Islet precursor cell (in vitro differentiated cells): Measurements from ENCODE around the gene PHLPP1.

Experiments
- DNase-seq: peaks from one replicate; pipeline ENCODE4 v3.0.0-alpha.2; 2018

Gene PHLPP1

GRCh38 chr18:62744076-62744968 lies 29.0 kb downstream of the PHLPP1 start:
- DNase-seq = no peak

DNA sequence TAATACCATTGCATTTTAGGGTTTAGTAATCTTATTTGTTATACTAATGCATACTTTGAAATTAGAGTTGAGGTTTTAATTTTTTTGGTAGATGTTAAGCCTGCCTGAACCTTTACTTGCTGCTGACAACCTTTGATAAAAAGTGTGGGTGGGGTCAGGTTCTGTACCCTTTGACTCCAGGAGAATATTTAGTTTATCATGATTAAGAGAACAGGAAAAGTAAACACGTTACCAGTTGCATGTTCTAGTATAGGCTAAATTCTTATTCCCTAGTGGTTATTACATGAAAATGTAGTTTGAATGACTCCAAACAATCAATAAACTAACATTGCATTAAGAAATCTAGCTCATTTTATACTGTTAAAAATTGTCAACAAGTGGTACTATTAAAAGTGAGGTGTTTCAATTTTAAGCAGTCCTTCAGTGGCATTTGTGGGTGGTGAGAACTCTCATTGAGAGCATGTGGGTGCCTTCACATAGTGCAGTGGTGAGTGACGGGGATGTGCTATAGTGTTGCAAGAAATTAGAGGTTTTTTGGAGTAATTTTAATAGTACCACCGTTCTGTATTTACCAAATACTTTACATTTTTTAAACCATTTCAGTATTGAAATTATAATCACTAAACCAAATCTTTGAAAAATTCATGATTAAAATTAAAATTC lies 29.9 kb downstream of the PHLPP1 start:
- DNase-seq = no peak

- no peak for DNase-seq
Observed at GRCh38 chr18:62749389-62749788, 34.0 kb downstream of the PHLPP1 start.

GRCh38 chr18:62751341-62751821 lies 36.0 kb downstream of the PHLPP1 start:
- peak; percentile 94 for DNase-seq

- peak; percentile 72 for DNase-seq
Observed at GRCh38 chr18:62751977-62752376, 36.6 kb downstream of the PHLPP1 start.

GRCh38 chr18:62754026-62754425 lies 38.7 kb downstream of the PHLPP1 start:
- peak; percentile 67 for DNase-seq

DNA sequence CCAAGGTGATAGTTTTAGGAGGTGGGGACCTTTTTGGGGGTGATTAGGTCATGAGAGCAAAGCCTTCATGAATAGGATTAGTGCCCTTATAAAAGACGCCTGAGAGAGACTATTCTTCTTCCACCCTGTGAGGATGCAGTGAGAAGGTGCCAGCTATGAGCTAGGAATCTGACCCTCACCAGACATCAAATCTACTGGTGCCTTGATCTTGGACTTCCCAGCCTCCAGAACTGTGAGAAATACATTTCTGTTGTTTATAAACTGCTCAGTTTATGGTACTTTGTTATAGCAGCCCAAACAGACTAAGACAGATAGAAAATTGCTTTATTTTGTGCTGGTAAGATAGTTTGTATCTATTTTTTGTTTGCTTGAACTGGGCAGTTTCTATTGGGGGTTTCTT lies 40.1 kb downstream of the PHLPP1 start:
- no peak for DNase-seq

GRCh38 chr18:62755946-62756345 lies 40.6 kb downstream of the PHLPP1 start:
- DNase-seq = no peak

GRCh38 chr18:62757399-62758010 lies 42.2 kb downstream of the PHLPP1 start:
- DNase-seq = no peak

- no peak for DNase-seq
Observed at GRCh38 chr18:62758591-62758990, 43.2 kb downstream of the PHLPP1 start.

DNA sequence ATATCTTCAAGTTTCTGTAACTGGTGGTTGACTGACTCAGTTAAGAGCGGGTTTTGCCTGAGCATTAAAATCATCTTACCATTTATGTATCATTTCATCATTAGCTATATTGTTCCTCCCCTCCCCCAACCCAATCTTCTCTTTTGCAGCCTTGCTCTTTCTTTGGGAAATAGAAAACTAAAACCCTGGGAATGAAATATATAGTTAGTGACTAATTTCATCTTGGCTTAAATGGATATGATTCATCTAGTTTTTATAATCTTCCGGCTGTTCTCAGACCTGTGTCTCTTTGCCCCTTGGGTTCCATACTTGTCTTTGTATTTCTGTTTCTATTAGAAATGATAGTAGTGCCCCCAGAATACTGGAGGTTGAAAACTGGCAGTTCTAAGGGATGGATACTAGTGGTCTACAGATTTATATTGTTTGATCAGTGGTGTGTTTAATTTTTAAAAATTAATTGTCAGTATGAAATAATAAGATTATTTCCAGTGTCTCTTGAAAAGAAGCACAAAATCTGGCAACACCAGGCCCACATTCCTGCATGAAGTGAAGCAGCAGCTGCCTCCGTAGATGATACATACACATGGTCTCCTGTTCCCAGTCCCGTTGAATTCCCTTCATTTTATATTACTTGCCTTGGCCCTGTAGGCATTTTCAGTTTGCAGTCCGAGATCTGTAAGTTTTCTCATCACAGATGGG lies 44.5 kb downstream of the PHLPP1 start:
- peak; percentile 59 for DNase-seq

DNA sequence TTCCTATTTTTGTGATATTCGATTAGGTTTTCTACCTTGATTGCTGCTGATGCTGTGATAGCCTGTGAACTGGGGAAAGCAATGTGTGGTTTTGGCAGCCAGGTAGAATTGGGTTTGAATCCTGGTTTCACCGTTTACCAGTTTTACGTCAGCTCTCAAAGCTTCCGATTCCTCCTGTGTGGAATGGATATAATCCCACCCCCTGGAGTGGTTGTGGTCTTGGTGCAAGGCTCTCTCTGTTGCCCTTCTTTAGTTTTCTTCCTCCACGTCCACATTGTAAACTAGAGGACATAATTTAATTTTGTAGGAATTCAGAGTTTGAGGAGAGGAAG lies 45.0 kb downstream of the PHLPP1 start:
- no peak for DNase-seq

- DNase-seq = no peak
Observed at GRCh38 chr18:62763101-62763521, 47.8 kb downstream of the PHLPP1 start.

- DNase-seq = no peak
Observed at GRCh38 chr18:62766266-62766665, 50.9 kb downstream of the PHLPP1 start.

DNA sequence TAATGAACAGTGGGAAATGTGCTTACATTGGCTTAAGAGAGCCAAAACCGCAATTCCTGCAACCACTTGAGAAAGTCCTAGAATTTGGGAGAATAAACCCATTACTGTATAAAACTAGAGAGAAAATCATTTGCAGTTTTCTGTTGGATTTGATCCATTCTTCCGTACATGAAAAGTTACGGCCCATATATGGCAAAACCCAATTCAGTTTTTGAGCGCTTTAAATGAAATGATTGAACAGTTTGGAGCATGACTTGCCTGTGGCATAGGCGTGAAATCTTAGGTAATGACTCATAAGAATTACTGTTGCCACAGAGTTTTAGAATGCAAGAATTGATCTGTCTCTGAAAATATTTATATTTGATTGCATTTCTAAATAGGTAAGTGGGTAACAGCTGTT lies 52.0 kb downstream of the PHLPP1 start:
- DNase-seq = no peak

GRCh38 chr18:62767836-62768557 lies 52.7 kb downstream of the PHLPP1 start:
- no peak for DNase-seq

DNA sequence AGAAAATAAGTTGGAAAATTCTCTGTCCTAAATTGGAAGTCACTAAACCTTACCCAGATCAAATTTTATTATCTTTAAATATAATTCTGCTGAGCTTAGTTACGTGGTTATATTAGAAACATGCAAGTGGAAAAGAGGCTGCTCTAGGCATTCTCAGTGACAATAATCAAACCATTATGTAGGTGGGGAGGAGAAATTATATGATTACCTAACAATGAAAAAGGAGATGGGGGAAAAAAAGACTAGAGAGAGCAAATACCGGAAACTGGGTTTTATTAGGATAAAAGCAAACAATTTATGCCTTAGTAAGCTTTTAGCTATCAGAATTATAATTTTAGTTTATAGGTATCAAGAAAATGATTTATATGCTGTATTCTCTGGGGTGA lies 53.2 kb downstream of the PHLPP1 start:
- no peak for DNase-seq

DNA sequence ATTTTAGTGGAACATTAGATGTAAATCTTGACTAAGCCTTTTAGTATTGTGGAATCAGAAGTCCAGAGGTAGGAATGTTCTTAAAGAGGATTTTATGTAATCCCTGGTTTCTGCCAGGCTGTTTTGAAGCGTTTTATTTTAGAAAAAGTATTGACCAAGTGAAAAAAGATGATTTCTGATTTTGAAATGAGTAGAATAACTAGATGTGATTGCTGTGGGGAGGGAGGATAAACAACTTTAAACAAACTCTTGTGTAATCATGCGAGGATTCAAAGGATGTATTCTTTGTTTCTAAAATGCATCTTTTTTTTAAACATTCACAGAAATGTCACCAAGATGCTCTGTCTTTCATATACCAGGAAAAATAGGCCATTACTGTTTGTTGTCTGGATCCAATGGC lies 53.9 kb downstream of the PHLPP1 start:
- no peak for DNase-seq

DNA sequence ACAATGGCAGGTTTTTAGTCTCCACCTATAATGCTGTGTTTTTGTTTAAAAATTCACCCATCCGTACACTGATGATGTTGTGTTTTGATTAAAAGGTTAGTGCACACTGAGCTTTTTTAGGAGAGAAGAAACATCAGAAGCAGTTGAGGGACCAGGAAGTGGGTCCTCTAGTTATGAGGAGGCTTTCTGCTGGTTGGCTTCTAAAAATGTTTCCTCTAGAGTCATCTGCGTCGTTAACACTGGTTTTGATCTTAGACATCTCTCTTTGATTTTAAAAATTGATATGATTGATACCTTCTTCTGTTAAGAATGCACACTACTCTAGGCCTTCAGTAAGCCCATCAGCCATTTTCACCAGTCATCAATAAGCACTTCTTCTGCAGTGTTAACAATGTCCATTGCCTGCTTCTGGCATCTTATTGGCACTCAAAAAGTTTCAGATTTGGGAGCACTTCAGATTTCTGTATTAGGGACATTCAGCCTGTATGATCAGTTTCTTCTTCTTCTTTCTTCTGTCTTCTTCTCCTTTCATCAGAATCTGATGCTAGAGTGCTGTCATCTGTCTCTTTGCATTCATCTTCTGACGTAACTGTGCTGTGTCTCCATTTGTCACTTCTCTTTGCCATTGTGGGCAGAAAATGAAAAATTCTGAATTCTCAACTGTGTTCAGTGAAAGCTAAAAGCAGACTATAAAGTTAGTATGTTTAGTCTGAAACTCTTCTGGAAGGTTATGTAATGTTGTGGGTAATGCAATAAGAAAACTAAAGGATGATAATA lies 56.3 kb downstream of the PHLPP1 start:
- DNase-seq = no peak

DNA sequence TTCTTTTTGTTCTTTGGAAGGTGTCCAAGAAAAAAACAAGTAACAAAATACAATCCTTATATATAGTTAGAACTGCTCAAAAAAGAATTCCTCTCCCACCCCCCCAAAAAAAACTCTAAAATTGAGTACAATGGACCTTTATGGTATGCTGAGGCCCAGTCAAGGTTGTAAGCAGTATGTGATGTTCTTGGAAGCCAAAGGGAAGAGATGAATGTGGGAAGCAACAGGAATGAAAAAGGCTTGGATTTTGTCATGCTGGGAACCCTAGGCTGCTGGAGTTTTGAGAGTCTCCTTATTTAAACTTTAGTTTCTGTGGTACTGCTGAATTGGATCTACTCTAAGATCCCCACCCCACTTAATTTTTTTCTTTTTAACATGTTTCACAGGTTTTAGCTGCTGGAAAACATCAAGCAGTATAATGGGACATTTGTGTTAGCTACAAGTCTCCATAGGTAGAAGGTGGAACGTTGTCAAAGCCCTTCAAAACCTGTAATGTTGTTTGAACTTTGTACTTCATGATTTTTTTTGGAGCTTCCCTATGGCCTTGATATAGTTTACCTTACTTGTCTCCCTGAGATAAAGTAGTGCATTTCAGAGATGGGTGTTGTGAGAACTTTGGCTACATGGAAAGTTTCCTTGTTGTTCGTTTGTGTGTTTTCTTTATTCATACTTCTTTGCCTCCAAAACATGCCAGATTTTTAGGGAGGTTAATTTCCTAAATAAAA lies 57.7 kb downstream of the PHLPP1 start:
- DNase-seq = no peak

DNA sequence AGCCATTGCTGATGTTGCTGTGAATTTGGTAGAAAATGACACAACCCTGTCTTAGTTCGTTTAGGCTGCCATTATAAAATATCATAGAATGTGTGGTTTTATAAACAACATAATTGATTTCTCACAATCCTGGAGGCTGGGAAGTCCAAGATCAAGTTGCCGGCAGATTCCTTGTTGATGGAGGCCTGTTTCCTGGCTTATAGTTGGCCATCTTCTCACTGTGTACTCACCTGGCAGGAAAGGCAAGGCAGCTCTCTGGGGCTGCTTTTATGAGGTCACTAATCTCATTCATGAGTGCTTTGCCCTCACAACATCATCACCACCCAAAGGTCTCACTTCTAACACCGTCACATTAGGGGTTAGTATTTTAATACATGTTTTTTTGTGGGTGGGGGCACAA lies 58.4 kb downstream of the PHLPP1 start:
- no peak for DNase-seq
